ENCODE measurements around the gene CAPN15.

DNA sequence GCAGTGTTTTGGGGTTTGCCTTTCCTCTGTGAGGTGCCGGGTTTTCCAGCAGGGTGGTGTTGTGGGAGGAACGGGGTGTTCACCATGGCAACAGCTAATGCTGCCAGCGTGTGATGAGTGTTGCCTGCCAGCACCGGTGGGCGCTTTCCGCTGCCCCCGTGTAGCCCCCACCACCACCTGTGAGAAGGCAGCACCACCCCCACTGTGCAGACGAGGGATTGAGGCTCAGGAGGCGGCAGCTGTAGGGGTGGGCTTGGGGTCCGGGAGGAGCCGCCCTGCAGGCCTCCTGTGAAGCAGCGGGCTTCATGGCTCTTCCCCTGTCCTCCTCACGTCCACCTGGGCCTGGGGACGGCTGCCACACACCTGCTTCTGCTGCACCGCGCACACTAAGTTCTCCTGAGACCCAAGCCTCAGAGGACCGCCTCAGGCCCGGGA lies 67.6 kb downstream of the CAPN15 start:
- TF ChIP-seq CTCF (conservative IDR thresholded peaks at IDR 0.05; ENCODE audit: low read depth, low read length): no peak
- TF ChIP-seq EZH2 (IDR thresholded peaks at IDR 0.05; ENCODE audit: borderline replicate concordance, low read depth, low read length, poor library complexity, severe bottlenecking): no peak

Measured in A673 (cell line).